Measurements from ENCODE around the gene KCNN4. TPM values are rescaled to one million over a fixed set of nuclear protein-coding genes. Genes with fewer than 3 reads are reported as not detected.
"Not testable (repeated sequence)": the region's sequence is repeated elsewhere in the genome, so short reads cannot be mapped to it uniquely, and the experiment has no call there.

Gene KCNN4
- 0.28 TPM for total RNA-seq (ENCODE audit: unreplicated experiment)
- long read RNA-seq, result 0 reads

DNA sequence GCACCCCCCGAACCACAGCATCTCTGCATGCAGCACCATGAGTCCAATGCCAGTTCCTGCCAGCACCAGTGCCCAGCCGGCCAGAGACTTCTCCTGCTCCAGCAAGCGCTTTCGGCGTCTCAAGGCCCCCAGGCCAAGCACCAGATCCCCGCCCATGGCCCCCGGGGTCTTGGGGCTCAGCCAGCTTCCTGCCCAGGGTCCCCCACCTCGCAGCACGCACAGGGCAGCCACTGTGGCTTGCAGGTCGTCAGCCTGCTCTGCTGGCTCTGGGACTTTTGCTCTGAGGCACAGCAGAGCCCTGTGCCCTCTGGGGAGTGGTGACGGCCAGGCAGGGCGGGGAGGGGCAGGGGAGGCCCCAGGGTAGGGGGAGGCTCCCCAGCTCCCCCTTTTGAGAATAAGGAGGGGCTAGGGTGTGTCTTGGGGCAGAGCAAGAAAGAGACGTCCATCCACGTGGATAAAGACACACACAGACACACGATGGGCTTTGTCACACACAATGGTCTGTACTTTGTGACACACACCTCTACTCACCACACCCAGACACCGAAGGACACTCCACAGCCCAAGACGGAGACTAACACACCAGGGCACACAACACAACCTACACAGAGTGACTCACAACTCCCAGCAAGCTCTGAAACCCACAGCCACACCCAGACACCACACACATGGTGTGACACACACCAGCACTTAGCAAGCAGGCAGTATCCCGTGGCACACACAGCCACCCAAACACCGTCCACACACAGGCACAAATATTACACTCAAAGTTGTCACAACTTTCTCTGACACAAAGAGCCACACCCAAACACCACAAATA, at the start of gene KCNN4:
Gene KCNN4 (minus strand): TSS at position 268 of the 820 bp plus-strand sequence. CDS start 112 bp downstream, at position 156.
- H3K36me3 Mint-ChIP-seq (ENCODE audit: low read depth, unreplicated experiment), result peaks cover 8% of the 10 kb centered on the region
- H3K27me3 Mint-ChIP-seq (ENCODE audit: unreplicated experiment), result peaks cover 19% of the 10 kb centered on the region
- H3K27ac Mint-ChIP-seq (ENCODE audit: unreplicated experiment), result no peak within 1 kb of the TSS
- H3K4me3 Mint-ChIP-seq (ENCODE audit: unreplicated experiment), result peak within 1 kb of the TSS; percentile 45
- no peak for DNase-seq (ENCODE audit: low spot score)
- H3K4me1 Mint-ChIP-seq (ENCODE audit: unreplicated experiment), result peaks cover 23% of the 10 kb centered on the region
- TF ChIP-seq, protein P1, sequence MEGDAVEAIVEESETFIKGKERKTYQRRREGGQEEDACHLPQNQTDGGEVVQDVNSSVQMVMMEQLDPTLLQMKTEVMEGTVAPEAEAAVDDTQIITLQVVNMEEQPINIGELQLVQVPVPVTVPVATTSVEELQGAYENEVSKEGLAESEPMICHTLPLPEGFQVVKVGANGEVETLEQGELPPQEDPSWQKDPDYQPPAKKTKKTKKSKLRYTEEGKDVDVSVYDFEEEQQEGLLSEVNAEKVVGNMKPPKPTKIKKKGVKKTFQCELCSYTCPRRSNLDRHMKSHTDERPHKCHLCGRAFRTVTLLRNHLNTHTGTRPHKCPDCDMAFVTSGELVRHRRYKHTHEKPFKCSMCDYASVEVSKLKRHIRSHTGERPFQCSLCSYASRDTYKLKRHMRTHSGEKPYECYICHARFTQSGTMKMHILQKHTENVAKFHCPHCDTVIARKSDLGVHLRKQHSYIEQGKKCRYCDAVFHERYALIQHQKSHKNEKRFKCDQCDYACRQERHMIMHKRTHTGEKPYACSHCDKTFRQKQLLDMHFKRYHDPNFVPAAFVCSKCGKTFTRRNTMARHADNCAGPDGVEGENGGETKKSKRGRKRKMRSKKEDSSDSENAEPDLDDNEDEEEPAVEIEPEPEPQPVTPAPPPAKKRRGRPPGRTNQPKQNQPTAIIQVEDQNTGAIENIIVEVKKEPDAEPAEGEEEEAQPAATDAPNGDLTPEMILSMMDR (IDR thresholded peaks at IDR 0.05; ENCODE audit: unreplicated experiment), result no peak
- no peaks in the 10 kb centered on the region for H3K9me3 Mint-ChIP-seq (ENCODE audit: unreplicated experiment)

DNA sequence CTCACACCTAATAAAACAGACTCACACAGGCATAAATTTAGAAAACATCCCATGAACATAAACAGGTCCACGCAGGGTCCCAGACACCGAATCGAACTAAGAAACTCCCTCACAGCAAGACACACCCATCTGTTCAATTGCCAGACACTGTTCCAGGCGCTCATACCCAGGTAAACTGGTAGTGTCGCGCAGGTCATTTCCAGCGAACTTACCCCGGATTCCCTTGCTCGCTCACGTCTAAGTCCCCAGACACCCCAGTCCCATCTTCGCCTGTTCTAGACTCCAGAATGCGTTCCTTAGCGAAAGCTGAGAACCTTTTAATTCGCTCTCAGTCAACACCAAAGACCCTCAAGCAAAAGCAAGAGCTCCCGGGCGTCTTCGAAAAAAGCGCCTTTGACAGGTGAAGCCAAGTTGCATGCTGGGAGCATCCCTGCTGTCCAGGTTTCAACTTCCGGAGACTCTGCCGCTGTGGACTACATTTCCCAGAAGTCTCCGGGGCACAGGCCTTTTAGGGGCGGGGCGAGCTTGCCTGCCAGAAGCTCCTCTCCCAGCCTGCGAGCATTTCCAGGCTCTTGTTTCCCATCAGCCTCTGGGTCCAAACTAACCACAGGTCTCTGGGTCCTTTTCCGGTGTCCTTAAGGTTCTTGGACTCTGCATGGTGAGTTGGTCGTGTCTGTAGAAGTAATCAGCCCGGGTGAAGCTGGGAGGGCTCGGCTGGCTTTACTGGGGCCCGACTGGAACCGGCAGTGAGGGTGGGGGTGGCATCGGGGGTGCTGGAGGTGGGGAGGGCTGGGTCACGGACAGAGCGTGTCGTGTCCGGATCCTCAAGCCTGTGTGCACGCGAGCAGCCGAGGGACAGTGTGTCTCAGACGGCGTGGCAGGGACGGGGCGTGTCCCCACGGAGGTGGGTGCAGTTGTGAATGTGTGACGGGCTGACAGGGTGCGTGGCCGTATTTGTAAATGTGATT, 46.3 kb upstream of the KCNN4 start, which contains the start of gene ZNF283:
Gene ZNF283 (plus strand): TSS at position 535 of the 968 bp plus-strand sequence. CDS start 6,184 bp downstream, outside the sequence.
- Mint-ChIP-seq H3K36me3 (ENCODE audit: low read depth, unreplicated experiment) (peaks cover 24% of the 10 kb centered on the region), H3K4me3 (ENCODE audit: unreplicated experiment) (peak within 1 kb of the TSS; percentile 93), H3K27me3 (ENCODE audit: unreplicated experiment) (peaks cover 6% of the 10 kb centered on the region), H3K4me1 (ENCODE audit: unreplicated experiment) (peaks cover 6% of the 10 kb centered on the region), H3K27ac (ENCODE audit: unreplicated experiment) (no peak within 1 kb of the TSS), H3K9me3 (ENCODE audit: unreplicated experiment) (no peaks in the 10 kb centered on the region)
- TF ChIP-seq, protein P1 (IDR thresholded peaks at IDR 0.05; ENCODE audit: unreplicated experiment), result no peak
- DNase-seq (ENCODE audit: low spot score), result peak; percentile 73

DNA sequence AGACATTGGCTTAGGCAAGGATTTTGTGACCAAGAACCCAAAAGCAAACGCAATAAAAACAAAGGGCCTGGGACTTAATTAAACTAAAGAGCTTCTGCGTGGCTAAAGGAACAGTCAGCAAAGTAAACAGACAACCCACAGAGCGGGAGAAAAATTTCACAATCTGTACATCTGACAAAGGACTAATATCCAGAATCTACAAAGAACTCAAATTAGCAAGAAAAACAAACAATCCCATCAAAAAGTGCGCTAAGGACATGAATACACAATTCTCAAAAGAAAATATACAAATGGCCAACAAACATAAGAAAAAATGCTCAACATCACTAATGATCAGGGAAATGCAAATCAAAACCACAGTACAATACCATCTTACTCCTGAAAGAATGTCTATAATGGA, 43.8 kb upstream of the KCNN4 start:
- H3K27ac Mint-ChIP-seq (ENCODE audit: unreplicated experiment); DNase-seq (ENCODE audit: low spot score); H3K27me3 Mint-ChIP-seq (ENCODE audit: unreplicated experiment); H3K4me3 Mint-ChIP-seq (ENCODE audit: unreplicated experiment); H3K9me3 Mint-ChIP-seq (ENCODE audit: unreplicated experiment); H3K4me1 Mint-ChIP-seq (ENCODE audit: unreplicated experiment): not testable (repeated sequence)
- peaks cover 14% of the 10 kb centered on the region for H3K36me3 Mint-ChIP-seq (ENCODE audit: low read depth, unreplicated experiment)

DNA sequence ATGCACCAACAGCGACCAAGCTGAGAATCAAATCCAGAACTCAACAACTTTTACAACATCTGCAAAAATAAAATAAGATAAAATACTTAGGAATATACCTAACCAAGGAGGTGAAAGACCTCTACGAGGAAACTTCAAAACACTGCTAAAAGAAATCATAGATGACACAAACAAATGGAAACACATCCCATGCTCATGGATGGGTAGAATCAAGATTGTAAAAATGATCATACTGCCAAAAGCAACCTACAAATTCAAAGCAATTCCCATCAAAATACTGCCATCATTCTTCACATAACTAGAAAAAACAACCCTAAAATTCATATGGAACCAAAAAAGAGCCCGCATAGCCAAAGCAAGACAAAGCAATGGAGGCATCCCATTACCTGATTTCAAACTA, 43.1 kb upstream of the KCNN4 start:
- DNase-seq (ENCODE audit: low spot score); H3K4me3 Mint-ChIP-seq (ENCODE audit: unreplicated experiment); H3K4me1 Mint-ChIP-seq (ENCODE audit: unreplicated experiment); H3K27me3 Mint-ChIP-seq (ENCODE audit: unreplicated experiment); H3K9me3 Mint-ChIP-seq (ENCODE audit: unreplicated experiment); H3K27ac Mint-ChIP-seq (ENCODE audit: unreplicated experiment): not testable (repeated sequence)
- H3K36me3 Mint-ChIP-seq (ENCODE audit: low read depth, unreplicated experiment), result peaks cover 11% of the 10 kb centered on the region

DNA sequence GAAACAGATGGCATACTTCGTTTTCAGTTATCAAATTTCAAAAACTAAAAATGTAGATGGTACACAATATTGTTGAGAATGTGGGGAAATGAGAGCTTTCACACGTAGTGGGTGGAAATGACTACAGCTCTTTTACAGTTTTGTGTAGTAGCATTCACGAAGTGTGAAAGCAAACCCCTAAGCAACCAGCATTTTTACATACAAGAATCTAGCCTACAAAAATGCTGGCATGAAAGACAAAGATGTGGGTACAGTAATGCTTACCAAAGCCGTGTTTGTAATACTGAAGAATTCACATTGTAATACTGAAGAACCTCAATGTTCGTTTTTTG, 40.1 kb upstream of the KCNN4 start:
- no peak overlapping the region for H3K4me3 Mint-ChIP-seq (ENCODE audit: unreplicated experiment)

More for the DNA sequence above, 40.1 kb upstream of the KCNN4 start:
- TF ChIP-seq, protein P1 (IDR thresholded peaks at IDR 0.05; ENCODE audit: unreplicated experiment), result no peak
- peaks cover under 1% of the 10 kb centered on the region for H3K27me3 Mint-ChIP-seq (ENCODE audit: unreplicated experiment)
- H3K36me3 Mint-ChIP-seq (ENCODE audit: low read depth, unreplicated experiment), result no peaks in the 10 kb centered on the region
- H3K9me3 Mint-ChIP-seq (ENCODE audit: unreplicated experiment), result no peaks in the 10 kb centered on the region
- DNase-seq (ENCODE audit: low spot score), result no peak
- H3K27ac Mint-ChIP-seq (ENCODE audit: unreplicated experiment), result no peak overlapping the region
- no peaks in the 10 kb centered on the region for H3K4me1 Mint-ChIP-seq (ENCODE audit: unreplicated experiment)
